DMS 273 (cell line): ENCODE results near the gene USP10.
A peak's percentile ranks its signal among the peaks of the same experiment; 100 is the strongest.
"Not testable (repeated sequence)": the region's sequence is repeated elsewhere in the genome, so short reads cannot be mapped to it uniquely, and the experiment has no call there.

Experiments
- DNase-seq: peaks from one replicate; lab custom pipeline; 2025; ENCODE audit not compliant: unreplicated experiment; lab: John Stamatoyannopoulos, UW

The USP10 gene

DNA sequence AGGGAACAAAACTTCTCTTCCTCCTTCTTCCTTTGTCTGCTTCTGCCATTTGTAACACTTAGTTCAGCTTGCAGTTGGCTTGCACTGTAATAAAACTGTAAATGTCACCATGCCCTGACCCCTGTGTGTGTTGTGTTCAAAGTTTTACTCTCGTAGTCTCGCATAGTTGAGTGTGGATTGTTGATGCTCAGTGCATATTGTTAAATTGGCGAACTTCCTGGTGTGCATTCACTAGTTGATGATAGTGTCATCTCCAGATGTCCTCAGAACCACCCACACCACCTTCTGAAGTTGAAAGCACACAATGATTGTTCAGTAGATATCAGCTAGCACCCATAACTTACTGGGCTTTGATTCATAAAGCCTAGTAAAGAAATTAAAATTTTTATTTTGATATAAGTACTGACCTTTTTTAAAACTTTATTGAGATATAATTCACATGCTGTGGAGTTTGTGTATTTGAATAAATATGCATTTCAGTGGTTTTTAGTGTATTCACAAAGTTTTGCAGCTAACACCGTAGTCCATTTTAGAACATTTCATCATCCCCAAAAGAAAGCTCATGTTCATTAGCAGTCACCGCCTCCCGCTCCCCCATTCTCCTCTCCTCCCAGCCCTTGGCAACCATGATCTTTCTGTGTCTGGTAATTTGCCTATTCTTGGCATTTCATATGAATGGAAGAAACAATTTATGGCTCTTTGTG, 25.0 kb downstream of the USP10 start:
- DNase-seq: peak; percentile 47

DNA sequence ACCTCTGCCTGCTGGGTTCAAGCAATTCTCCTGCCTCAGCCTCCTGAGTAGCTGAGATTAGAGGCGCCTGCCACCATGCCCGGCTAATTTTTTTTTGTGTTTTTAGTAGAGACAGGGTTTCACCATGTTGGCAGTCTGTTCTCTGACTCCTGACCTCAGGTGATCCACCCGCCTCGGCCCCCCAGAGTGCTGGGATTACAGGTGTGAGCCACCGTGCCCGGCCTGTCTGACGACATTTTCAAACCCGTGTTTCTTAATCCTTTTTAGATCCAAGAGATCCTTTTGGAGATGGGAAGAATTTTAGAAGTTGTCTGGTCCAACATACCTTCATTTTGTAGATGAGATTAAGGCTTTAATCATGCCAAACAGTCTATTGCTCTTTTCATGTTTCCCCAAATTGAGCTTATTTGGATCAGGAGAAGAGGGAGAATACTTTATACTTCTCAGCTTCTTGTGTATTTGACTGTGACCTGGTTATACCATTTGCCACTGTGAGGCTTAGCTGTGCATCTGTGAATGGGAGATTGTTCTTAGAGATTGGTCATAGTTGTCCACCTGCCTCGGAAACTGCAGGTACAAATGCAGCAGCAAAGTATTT, 25.8 kb downstream of the USP10 start:
- no peak for DNase-seq

DNA sequence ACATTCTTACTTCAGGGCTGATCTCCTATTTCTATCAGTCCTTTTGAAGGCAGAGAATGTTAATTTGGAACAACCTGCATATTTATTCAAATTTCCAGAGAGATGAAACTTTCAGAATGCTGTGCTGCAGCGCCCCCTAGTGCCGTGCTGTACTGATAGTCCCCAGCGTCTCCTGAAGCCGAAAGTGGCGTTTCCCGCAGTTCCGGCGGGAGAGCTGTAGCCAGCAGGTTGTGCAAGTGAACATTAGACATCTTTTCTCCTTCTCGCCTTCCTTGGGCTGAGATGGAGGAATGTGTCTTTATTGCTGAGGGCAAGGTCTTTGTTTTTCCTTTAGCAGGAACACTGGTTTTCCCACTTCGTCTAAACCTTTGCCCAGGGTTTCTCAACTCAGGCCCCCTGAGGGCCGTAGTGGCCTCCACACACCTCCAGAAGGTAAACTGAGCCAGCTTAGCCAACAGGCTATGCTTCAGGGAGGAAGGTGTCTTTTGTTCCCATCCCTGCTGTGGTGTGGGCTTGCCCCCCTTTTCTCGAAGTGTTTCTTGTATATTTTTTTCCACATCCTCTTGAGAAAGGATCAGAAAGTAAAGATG, 26.4 kb downstream of the USP10 start:
- DNase-seq: peak; percentile 91

DNA sequence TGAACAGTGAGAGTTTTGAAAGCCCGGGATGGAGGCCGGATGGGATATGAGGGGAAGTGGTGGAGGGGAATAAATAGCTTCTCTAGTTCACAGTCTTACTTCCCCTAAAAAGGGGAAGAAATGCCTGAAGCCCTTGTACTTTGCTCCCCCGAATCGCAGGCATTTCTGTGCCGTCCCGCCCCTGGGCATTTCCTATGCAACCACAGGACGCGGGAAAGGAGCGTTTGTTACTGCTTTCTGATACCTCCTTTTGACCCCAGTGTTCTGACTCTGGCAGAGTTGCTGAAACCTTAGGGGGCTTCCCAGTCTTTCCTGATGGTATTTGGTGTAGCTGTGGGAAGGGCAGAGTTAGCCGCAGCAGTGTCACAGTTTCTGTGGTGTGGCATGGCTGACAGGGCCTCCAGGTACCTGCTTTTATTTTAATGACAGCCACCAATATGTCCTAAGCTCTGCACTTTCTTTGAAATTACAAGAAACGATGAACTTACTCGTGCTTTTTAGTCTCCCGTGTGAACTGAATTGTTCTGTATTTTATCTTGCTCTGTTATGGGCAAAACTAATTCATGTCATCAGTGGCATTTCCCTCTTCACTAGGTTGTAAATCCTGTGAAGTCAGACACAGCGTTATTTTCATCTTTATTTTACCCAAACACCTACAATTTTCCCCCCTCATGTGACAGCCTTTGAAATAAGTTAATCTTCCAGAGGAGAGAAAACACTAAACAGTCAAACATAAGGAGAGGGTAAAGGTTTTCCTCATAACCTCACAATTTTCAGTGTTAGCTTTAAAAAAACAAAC, 27.1 kb downstream of the USP10 start:
- DNase-seq: no peak

DNA sequence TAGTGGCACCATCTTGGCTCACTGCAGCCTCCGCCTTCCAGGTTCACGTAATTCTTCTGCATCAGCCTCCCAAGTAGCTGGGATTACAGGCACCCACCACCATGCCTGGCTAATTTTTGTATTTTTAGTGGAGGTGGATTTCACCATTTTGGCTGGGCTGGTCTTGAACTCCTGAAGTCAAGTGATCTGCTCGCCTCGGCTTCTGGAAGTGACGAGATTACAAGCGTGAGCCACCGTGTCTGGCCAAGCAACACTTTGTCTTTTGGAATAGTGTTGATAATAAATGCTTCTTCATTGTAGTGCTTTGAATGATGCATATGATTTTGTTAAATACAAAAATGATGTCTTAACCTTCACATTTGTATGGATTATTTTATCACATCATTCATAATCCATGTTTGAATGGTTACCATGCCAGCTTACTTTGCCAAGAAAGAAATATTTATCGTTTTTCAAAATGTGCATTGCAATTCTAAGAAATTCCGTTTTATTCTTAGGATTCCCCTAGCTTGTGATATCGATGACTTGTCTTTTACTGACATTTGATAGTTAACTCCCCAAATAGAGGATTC, 29.1 kb downstream of the USP10 start:
- DNase-seq: no peak

DNA sequence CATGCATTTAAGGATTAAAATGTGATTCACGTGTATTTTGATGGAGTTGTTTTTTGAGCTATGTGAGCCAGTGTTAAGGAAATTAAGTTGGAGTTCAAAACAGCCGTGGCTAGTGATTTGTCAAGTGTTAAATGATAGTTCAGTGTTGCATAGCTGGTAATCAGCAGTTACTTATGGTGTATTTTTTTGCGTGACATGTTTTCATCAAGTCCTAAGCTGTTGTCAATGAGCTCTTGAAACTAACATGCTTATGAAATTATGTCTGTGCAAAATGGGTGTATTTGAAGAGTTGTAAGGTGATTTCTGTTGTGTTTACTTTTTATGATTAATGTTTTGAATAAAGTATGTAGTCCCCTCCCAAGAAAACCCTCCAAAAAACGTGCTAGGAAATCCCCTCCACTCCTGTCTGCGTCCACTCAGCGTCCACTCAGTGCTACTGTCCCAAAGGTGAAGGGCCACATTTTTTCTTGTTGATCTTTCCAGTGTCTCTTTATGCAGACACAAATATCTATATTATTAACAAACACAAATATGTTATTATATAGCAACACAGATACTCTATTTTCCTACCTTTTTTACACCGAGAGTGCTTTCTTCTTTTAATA, 30.0 kb downstream of the USP10 start:
- DNase-seq: no peak

DNA sequence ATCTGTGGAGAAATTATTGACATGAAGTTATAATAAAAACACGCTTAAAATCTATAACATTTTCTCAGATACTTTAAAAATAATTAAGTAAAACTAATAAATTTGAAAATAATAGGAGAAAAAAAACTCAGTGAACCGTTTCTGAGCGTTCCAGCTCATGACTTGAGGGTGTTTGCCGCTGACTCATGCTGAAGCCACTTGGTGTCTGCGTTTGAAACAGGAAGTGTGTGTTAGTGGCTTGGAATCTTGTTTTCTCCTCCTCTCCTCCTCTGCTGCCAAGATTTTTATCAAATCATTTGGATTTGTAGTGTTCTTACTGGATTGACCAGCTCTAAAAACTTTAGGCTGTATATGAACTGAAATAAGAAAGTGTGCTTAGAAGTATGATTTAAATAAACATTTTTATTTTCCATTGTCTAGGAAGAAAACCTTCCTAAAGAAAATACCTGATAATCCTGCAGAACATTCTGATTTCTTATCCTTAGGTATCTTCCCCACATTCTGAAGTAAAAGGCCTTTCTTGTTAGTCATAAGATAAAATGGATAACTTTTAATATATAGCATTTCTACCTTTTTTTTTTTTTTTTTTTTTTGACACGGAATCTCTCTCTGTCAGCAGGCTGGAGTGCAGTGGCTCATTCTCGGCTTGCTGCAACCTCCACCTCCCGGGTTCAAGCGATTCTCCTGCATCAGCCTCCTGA, 30.8 kb downstream of the USP10 start:
- peak; percentile 79 for DNase-seq

DNA sequence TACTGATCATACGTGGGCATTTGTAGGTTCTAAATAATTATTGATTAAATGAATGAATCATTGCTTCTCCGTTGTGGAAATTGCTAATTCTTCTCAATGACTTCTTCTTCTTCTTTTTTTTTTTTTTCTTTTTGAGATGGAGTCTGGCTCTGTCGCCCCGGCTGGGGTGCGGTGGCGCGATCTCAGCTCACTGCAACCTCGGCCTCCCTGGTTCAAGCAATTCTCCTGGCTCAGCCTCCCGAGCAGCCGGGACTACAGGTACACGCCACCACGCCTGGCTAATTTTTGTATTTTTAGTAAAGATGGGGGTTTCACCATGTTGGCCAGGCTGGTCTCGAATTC, 32.5 kb downstream of the USP10 start:
- DNase-seq: not testable (repeated sequence)

DNA sequence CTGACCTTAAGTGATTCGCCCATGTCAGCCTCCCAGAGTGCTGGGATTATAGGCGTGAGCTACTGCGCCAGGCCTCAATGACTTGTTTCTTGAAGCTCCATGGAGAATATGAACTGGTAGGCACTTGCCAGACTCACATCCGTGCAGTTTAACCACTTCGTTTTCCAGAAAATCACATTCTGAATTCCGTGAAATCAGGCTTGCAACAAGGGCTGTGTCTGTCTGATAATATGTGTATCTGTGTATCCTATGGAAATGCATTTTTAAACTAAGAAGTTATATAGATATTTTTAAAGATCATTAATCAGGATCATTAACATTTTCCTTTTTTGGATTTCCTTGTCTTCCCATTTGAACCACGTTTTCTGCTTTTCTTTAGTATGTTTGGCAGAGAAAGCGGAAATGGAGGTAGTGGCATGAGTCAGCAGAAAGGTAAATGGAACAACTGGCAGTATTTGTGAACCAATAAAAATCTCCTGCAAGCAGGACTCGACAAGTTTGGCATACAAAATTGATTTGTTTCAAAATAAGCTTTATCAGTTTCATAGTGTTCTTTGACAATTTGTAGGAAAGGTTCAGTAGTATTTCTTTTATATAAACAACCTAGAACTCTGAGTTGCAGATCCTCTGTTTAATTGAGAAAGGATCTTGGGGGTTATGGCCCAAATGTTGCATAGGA, 33.0 kb downstream of the USP10 start:
- DNase-seq: peak; percentile 69

DNA sequence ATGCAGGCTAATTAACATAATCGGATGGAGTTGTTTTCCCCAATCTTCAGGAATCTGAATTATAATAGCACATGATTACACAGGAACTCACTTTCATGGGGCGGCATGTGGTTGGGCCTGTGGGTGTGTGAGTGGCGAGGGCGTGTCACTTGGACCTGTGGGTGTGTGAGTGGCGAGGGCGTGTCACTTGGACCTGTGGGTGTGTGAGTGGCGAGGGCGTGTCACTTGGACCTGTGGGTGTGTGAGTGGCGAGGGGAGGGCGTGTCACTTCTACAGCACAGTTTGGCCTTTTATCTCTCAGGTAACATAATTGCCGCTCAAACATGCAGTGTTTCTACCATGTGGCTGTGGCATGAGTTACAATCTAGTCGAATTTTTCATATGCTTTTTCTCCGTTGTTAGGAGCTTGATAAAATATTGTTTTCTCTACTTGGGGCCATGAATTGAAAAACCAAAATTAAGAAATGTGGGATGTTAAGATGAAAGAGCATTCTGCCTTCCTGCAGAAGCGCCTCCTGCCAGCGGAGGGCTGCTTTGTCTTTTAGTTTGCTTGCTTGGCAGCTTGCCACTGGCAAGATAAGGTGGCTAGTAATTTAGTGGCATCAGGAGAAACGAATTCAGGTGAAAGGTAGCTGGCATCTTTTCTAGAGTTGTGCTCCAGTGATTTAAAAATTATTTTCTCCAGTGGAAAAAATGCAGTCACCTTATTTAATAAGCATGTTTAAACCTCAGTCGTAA, 36.2 kb downstream of the USP10 start:
- DNase-seq: peak; percentile 85

DNA sequence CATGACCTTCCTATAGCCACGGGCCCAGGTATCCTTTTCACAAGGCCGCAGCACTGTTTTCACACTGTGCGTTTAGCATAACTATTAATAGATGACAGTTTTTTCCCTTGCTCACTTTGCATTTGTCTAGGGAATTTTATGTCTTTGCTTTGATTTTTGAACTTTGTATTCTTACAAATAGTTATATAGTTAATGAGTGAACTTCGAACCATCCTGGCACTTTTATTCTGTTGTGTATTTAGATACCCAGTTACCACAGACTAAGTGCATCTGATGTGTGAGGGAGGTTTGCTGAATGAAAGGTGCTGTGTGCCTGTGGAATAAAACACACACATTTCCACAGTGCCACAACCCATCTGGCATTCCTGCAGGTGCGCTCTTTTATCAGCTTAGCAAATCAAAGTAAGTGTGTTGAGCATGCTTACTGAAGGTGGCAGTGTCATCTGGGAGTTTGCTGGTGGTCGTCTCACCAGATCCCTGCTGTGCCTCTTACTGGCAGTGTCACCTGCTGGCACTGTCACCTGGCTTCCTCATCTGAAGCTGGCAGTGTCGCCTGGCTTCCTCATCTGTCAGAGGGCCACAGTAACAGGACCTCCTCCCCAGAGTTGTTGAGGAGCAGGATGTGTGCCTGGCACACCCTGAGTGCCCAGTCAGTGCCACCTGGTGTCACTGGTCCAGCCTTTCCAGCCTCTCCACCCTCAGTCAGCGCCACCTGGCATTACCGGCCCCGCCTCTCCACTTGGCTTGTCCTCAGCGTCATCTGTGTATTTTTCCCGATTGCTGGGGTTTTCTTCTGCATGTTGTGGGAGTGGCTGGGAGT, 37.6 kb downstream of the USP10 start:
- DNase-seq: peak; percentile 57

DNA sequence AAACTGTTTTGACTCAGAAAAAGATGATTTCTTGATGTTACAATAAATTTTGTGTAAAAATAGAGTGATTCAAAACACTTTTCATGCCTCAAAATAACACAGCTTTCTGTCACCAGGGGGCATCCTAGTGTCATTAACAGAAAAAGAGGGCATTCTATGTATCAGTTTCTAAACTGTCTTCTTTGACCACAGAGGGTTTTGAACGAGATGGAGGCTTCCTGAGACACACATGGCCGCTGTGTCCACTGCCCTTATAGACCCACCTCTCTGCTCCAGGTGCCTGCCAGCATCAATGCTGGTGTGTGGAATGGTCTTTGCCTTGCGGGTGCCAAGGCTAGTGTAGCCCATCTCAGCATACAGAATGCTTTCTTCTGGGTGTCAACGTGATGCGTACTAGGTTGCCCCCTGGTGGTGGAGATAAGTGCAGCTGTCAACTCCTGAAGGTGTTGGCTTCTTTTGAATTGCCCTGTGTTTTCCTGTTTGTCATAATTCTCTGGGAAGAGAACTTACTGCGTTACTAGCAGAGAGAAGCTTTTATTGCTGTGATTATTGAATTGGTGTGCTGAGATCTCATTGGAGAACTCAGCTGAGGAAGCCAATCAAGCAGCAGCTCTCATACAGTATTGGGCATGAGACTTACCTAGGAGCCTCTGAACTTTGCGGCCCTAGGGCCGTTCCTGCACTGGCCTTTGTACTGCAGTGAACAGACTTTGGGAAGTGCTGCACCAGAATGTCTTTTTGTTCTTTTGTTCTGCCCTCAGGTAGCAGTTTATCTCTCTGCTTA, 38.6 kb downstream of the USP10 start:
- DNase-seq: peak; percentile 92

DNA sequence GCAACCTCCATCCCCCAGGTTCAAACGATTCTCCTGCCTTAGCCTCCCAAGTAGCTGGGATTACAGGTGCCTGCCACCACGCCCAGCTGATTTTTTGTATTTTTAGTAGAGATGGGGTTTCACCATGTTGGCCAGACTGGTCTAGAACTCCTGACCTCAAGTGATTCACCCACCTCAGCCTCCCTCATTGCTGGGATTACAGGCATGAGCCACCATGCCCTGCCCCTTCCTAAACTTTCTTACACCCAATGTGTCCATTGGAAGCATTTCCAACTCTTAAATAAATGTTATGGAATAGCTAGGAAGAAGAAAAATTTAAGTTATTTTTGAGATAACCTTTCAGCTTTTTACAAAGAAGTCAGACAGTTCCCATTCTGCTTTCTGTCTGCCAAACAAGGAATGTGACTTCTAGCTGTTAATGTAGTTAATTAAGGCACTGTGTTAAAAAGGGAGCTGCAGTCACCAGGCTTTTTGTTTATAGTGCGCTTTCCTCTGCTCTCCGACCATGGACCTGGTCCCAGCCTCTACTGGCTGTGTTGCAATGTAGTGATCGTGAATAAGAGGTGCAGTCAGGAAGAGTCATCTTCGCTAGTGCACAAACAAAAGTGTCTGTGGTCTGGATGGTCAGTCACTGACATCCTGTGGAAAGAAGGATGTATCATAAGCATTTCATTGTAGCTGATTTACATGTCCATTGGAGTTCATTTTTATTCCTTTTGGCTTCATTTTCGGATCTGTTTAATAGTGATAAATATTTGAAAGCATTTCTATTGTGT, 39.7 kb downstream of the USP10 start:
- DNase-seq: no peak

DNA sequence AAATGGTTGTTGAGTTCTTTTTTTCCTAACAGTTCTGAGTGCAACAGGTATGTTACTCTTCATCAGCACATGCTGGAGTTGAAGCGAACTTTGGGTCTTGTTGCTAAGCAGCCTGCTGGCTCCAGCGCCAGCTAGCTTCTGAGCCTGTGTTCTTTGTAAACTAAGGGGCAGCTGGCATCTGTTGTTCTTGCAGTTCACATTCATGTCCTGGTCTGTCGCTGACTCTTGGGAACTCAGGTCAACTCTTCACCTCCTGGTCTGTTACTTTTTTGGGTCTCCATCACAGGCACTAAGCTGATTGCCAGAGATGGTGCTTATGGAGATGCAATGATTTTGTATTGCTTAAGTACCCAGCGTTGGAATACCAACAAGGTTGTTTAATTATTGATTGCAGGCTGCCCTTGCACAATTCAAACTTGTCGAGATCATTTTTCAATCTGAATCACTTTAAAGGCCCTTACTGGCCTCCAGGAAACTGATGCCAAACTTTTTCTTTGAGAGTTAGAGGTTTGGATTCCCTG, 40.9 kb downstream of the USP10 start:
- DNase-seq: peak; percentile 86

DNA sequence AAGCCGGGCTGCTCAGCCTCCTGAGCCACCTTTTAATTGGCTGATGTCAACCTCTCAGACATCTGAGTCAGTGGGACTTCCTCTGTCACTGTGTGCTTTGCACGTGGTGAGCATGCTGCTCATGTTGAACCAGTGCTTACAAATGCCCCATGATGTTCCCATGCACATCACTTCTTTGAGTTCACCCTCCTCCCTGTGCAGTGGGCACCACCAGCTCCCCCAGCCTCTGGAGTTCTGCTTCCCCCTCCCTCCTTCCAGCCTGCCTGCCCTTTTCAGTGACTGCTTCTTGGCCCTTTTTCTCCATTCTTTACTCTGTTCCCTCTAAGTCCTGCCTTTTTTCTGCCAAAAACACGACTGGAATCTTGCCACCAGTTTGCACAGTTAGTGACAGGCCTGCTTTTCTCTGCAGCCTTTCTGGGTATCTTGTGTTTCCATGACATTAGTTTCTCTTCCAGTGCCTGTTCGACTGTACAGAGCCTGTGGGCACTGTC, 41.6 kb downstream of the USP10 start:
- DNase-seq: peak; percentile 32

DNA sequence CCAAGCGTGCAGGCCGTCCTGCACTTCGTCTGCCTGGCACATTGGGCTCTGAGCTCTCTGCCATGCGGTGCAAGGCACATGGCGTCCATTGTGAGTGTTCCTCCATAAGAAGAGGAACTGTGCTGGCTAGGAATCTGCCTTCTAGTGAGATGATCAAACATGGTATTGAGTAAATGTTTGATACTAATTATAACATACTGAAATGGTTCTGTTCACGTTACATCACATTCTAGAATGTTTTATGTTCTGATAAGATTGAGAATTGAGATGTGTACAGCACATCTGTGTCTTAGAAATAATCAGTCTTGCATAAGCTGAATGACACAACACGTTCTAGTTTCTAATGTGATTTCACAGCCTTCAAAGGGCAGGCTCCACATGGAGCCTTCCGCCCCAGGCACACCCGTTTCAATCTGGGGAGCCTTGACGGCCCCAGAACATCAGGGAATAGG, 42.9 kb downstream of the USP10 start:
- no peak for DNase-seq
